ENCODE measurements around the gene OPRM1. TPM values are rescaled to one million over a fixed set of nuclear protein-coding genes. Genes with fewer than 3 reads are reported as not detected.

OPRM1 gene
- total RNA-seq, 4 donors from 2014 or later: not detected

GRCh38 chr6:154289818-154290508 is 250.9 kb downstream of the OPRM1 start:
- H3K36me3 ChIP-seq: no peaks in the 10 kb centered on the region
- H3K27me3 ChIP-seq: no peaks in the 10 kb centered on the region
- no peaks in the 10 kb centered on the region for H3K9me3 ChIP-seq
- DNase-seq: no peak
- no peaks in the 10 kb centered on the region for H3K4me1 ChIP-seq
- no peak overlapping the region for H3K27ac ChIP-seq
- H3K4me3 ChIP-seq: no peak overlapping the region
- TF ChIP-seq CTCF (IDR thresholded peaks at IDR 0.05) (no peak), POLR2A (IDR thresholded peaks at IDR 0.05) (no peak)

GRCh38 chr6:154292066-154292465 is 253.0 kb downstream of the OPRM1 start:
- H3K4me1 ChIP-seq: no peaks in the 10 kb centered on the region
- no peak for TF ChIP-seq CTCF (IDR thresholded peaks at IDR 0.05)
- no peak for TF ChIP-seq POLR2A (IDR thresholded peaks at IDR 0.05)
- H3K4me3 ChIP-seq: no peak overlapping the region

GRCh38 chr6:154292855-154293519 is 253.9 kb downstream of the OPRM1 start:
- Histone ChIP-seq H3K36me3 (no peaks in the 10 kb centered on the region), H3K27me3 (no peaks in the 10 kb centered on the region), H3K27ac (no peak overlapping the region), H3K9me3 (no peaks in the 10 kb centered on the region), H3K4me1 (peaks cover 0 to 7% (median 0%) of the 10 kb centered on the region in 4 donors), H3K4me3 (no peak overlapping the region)
- TF ChIP-seq POLR2A (IDR thresholded peaks at IDR 0.05): no peak
- TF ChIP-seq CTCF (IDR thresholded peaks at IDR 0.05): no peak
- DNase-seq: no peak

More at GRCh38 chr6:154292066-154292465, 253.0 kb downstream of the OPRM1 start:
- Histone ChIP-seq H3K36me3 (no peaks in the 10 kb centered on the region), H3K27me3 (no peaks in the 10 kb centered on the region), H3K9me3 (no peaks in the 10 kb centered on the region), H3K27ac (no peak overlapping the region)
- no peak for DNase-seq

GRCh38 chr6:154295733-154296132 is 256.7 kb downstream of the OPRM1 start:
- H3K9me3 ChIP-seq: no peaks in the 10 kb centered on the region
- no peak for DNase-seq
- TF ChIP-seq CTCF (IDR thresholded peaks at IDR 0.05): no peak
- no peak for TF ChIP-seq POLR2A (IDR thresholded peaks at IDR 0.05)
- no peak overlapping the region for H3K4me3 ChIP-seq
- no peak overlapping the region for H3K27ac ChIP-seq
- H3K4me1 ChIP-seq: peaks cover 0 to 9% (median 0%) of the 10 kb centered on the region in 4 donors
- no peaks in the 10 kb centered on the region for H3K36me3 ChIP-seq
- no peaks in the 10 kb centered on the region for H3K27me3 ChIP-seq

All from Peyer's patch (tissue), 4 donors.